ENCODE measurements around the gene CTNNBL1.

DNA sequence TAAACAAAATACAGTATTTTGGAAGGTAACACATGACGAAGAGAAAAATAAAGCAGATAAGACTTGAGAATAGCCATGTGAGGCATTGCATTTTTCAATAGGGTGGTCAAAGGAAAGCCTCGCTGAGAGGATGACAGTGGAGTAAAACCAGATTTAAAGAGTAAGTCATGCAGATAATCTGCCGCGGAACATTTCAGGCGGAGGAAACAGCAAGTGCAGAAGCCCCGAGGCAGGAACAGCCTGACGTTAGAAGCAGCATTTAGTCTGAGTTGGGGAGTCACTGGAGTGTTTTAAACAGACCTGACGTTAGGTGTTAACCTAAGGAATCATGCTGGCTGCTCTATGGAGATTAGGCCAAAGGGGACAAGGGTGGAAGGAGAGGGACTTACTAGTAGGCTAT, 144.1 kb downstream of the CTNNBL1 start:
- TF ChIP-seq POLR2A (IDR thresholded peaks at IDR 0.05; ENCODE audit: low read depth, low read length) (no peak), POLR2AphosphoS5 (IDR thresholded peaks at IDR 0.05; ENCODE audit: low read depth, low read length) (no peak)
